ENCODE results near the gene THBS1.

The THBS1 gene

DNA sequence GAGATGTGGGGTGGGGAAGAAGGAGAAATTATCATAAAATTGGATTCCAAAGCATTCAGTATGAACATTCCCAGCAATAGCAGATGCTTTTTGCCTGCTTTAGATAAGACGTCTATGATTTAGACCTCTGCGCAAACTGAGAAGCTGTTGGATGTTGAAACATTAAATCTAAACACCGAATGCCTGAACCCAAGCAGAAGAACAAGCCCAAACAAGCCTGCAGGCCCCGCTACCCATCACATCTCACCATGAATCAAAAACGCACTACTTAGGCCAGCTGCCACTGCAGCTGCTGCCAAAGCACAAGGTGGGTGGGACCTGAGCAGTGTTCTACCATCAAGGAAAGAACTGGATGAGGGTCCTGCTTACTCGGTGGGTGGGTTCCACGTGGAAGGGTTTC, 24.4 kb upstream of the THBS1 start:
- H3K27ac Mint-ChIP-seq = peak overlapping the region in 2 of 3 experiments; percentile 37 to 48
- no peaks in the 10 kb centered on the region for H3K36me3 Mint-ChIP-seq (ENCODE audit: low read depth)
- peaks cover 6% of the 10 kb centered on the region for H3K27me3 Mint-ChIP-seq (ENCODE audit: low read depth)
- H3K4me1 Mint-ChIP-seq = peaks cover 49% of the 10 kb centered on the region
- H3K4me3 Mint-ChIP-seq = no peak overlapping the region
- H3K9me3 Mint-ChIP-seq = no peaks in the 10 kb centered on the region
- TF ChIP-seq, protein P1, sequence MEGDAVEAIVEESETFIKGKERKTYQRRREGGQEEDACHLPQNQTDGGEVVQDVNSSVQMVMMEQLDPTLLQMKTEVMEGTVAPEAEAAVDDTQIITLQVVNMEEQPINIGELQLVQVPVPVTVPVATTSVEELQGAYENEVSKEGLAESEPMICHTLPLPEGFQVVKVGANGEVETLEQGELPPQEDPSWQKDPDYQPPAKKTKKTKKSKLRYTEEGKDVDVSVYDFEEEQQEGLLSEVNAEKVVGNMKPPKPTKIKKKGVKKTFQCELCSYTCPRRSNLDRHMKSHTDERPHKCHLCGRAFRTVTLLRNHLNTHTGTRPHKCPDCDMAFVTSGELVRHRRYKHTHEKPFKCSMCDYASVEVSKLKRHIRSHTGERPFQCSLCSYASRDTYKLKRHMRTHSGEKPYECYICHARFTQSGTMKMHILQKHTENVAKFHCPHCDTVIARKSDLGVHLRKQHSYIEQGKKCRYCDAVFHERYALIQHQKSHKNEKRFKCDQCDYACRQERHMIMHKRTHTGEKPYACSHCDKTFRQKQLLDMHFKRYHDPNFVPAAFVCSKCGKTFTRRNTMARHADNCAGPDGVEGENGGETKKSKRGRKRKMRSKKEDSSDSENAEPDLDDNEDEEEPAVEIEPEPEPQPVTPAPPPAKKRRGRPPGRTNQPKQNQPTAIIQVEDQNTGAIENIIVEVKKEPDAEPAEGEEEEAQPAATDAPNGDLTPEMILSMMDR (IDR thresholded peaks at IDR 0.05; ENCODE audit: unreplicated experiment in 3 of 3) = no peak

DNA sequence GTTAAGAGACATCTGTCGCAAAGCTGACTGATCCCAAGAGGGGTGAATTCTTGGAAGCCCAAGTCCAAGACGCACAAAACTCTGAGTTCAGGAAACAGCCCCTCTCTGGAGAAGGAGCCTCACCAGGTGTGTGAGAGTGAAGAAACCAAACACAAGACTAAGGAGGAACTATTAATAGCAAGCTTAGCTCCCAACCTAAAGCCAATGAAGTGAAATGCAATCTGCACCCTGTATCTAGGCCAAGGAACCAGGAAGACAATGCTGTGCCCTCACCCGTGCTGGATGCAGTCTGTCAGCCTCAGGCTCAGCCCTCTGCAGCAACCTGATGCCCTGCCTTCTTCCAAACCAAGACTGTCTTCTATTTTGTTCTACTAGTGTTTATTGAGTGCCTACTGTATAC, 22.5 kb upstream of the THBS1 start:
- H3K27me3 Mint-ChIP-seq (ENCODE audit: low read depth) = no peaks in the 10 kb centered on the region
- peaks cover 39% of the 10 kb centered on the region for H3K4me1 Mint-ChIP-seq
- TF ChIP-seq, protein P1 (IDR thresholded peaks at IDR 0.05; ENCODE audit: unreplicated experiment in 3 of 3) = no peak
- H3K27ac Mint-ChIP-seq = peak overlapping the region in 2 of 3 experiments; percentile 36 to 91
- no peaks in the 10 kb centered on the region for H3K9me3 Mint-ChIP-seq
- H3K4me3 Mint-ChIP-seq = no peak overlapping the region
- no peaks in the 10 kb centered on the region for H3K36me3 Mint-ChIP-seq (ENCODE audit: low read depth)

DNA sequence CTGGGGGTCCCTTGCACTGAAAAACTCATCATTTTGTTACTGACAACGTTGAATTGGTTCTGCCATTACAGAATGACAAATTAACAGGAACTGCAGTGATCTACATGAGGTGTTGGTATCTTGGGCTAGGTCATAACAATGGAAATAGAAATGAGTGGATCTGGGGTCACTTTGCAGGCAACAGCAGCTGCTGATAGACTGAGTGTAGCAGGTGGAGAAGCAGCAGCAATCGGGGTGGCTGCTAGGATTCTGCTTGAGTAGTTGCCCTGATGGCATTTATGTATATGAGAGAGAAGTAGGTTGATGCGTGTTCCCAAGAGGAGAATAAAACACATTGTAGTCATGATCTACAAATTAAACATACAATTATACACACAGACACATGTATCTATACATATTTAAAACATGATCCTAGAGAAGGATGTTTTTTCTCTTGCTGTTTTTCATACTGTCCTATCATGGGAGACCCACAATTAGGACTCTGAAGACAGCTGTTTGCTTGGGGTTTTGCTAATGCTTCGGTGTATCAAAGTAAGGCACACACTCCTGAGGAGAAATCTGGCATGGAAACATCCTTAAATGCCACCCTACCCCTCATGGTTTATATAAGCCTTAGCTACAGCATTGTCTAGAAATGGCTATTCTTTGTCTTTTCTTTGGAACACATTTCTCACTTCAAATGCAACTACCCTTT, 15.8 kb upstream of the THBS1 start:
- TF ChIP-seq, protein P1 (IDR thresholded peaks at IDR 0.05; ENCODE audit: unreplicated experiment in 3 of 3) = no peak
- H3K4me3 Mint-ChIP-seq = no peak overlapping the region
- no peaks in the 10 kb centered on the region for H3K9me3 Mint-ChIP-seq
- peak overlapping the region in 1 of 3 experiments; percentile 31 for H3K27ac Mint-ChIP-seq
- H3K27me3 Mint-ChIP-seq (ENCODE audit: low read depth) = no peaks in the 10 kb centered on the region
- H3K4me1 Mint-ChIP-seq = peaks cover 7% of the 10 kb centered on the region
- H3K36me3 Mint-ChIP-seq (ENCODE audit: low read depth) = no peaks in the 10 kb centered on the region

DNA sequence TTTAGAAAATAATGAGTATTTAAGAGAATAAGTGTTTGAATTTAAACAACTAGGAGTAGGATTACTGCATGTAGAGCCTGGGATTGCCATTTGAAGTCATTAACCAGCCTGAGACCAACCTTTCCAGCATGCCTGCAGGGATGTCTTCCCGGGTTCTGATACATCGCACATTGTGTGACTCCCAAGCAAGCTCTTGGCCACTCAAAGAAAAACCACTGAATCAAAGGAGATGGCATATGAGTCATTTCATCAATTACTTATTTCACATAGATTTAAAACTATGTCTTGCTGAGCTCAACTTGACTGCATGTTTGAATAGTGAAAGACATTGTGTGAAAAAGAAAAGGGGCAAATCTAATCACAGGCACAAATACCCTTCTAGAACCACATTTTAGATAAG, 15.0 kb upstream of the THBS1 start:
- TF ChIP-seq, protein P1 (IDR thresholded peaks at IDR 0.05; ENCODE audit: unreplicated experiment in 3 of 3) = no peak
- H3K27me3 Mint-ChIP-seq (ENCODE audit: low read depth) = no peaks in the 10 kb centered on the region
- H3K9me3 Mint-ChIP-seq = no peaks in the 10 kb centered on the region
- peaks cover 12% of the 10 kb centered on the region for H3K4me1 Mint-ChIP-seq
- H3K27ac Mint-ChIP-seq = no peak overlapping the region
- no peak overlapping the region for H3K4me3 Mint-ChIP-seq
- H3K36me3 Mint-ChIP-seq (ENCODE audit: low read depth) = no peaks in the 10 kb centered on the region

GRCh38 chr15:39573287-39573686, 7.6 kb upstream of the THBS1 start:
- no peaks in the 10 kb centered on the region for H3K9me3 Mint-ChIP-seq
- no peaks in the 10 kb centered on the region for H3K36me3 Mint-ChIP-seq (ENCODE audit: low read depth)
- H3K27me3 Mint-ChIP-seq (ENCODE audit: low read depth) = peaks cover 6% of the 10 kb centered on the region
- TF ChIP-seq, protein P1 (IDR thresholded peaks at IDR 0.05; ENCODE audit: unreplicated experiment in 3 of 3) = no peak
- H3K4me3 Mint-ChIP-seq = no peak overlapping the region
- H3K27ac Mint-ChIP-seq = peak overlapping the region in 2 of 3 experiments; percentile 64 to 77
- peaks cover 14% of the 10 kb centered on the region for H3K4me1 Mint-ChIP-seq

DNA sequence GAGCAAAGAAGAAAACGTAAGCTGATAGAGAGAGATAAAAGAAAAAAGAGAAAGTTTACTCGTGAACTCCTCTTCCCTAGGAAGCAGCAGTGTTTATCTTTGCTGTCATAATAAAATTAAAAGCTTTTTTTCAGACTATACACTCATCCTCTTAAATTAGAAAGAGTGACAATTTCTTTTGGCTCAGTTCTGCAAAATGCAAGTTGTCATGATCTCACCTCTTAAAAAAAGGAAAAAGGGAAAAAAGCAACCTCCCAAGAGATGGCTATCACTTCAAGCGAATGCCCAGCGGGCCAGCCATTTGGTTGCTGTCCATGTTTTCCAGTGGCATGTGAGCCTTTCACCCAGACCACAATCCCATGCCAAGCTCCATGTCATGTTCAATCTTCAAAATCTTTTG, 7.0 kb upstream of the THBS1 start:
- H3K27ac Mint-ChIP-seq = peak overlapping the region in 2 of 3 experiments; percentile 64 to 77
- TF ChIP-seq, protein P1 (IDR thresholded peaks at IDR 0.05; ENCODE audit: unreplicated experiment in 3 of 3) = no peak
- H3K27me3 Mint-ChIP-seq (ENCODE audit: low read depth) = peaks cover 6% of the 10 kb centered on the region
- no peaks in the 10 kb centered on the region for H3K36me3 Mint-ChIP-seq (ENCODE audit: low read depth)
- H3K4me1 Mint-ChIP-seq = peaks cover 19% of the 10 kb centered on the region
- no peak overlapping the region for H3K4me3 Mint-ChIP-seq
- no peaks in the 10 kb centered on the region for H3K9me3 Mint-ChIP-seq

Data from nephron (organoid).